Skin epidermis (tissue), 12 donors: ENCODE results near the gene CRADD.

Source experiments
- H3K27ac ChIP-seq, 21 experiments: fragments of 200-600 bp; sonication (generic) in 11 of 21; one replicate each; pipeline ENCODE4 v1.5.0; 2020; ENCODE audit warnings: mild to moderate bottlenecking in 3 of 21, inconsistent platforms in 2 of 21, moderate library complexity in 2 of 21
- H3K4me3 ChIP-seq, 7 experiments: fragments of 200-600 bp; sonication (generic) in 2 of 7; one replicate each; pipeline ENCODE4 v1.5.0; 2020; ENCODE audit warnings: inconsistent platforms in 2 of 7, mild to moderate bottlenecking in 2 of 7, moderate library complexity in 1 of 7

The CRADD gene

GRCh38 chr12:93824514-93825500, 147.6 kb downstream of the CRADD start:
- peak overlapping the region in 4 of 21 experiments; percentile 31 to 65 (median 44) for H3K27ac ChIP-seq

DNA sequence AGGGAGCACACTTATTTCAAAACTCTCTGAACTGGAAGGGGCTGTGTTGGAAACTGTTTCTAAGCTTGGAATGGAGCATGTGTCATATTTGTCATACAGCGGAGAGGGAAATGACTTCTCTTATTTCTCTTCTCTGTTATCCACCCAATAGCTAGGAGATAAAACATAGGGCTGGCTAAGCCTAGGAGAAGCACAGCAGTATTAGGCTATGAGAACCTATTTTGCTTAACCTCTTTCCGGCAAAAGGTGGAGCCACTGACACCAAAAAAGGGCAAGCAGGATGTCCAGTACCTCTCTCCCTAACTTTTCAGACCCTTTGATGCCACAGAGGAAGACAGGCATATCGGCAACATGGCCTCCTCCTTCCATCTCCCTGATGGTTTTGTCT, 148.3 kb downstream of the CRADD start:
- Histone ChIP-seq H3K27ac (peak overlapping the region in 9 of 21 experiments; percentile 21 to 70 (median 36)), H3K4me3 (no peak overlapping the region)

More at GRCh38 chr12:93824514-93825500, 147.6 kb downstream of the CRADD start:
- no peak overlapping the region for H3K4me3 ChIP-seq

GRCh38 chr12:93825931-93826555, 148.9 kb downstream of the CRADD start:
- Histone ChIP-seq H3K4me3 (no peak overlapping the region), H3K27ac (peak overlapping the region in 10 of 21 experiments; percentile 16 to 70 (median 34))

GRCh38 chr12:93827179-93827578, 150.0 kb downstream of the CRADD start:
- H3K4me3 ChIP-seq: no peak overlapping the region

GRCh38 chr12:93827669-93828068, 150.5 kb downstream of the CRADD start:
- Histone ChIP-seq H3K27ac (no peak overlapping the region), H3K4me3 (no peak overlapping the region)

More at GRCh38 chr12:93827179-93827578, 150.0 kb downstream of the CRADD start:
- H3K27ac ChIP-seq: no peak overlapping the region

DNA sequence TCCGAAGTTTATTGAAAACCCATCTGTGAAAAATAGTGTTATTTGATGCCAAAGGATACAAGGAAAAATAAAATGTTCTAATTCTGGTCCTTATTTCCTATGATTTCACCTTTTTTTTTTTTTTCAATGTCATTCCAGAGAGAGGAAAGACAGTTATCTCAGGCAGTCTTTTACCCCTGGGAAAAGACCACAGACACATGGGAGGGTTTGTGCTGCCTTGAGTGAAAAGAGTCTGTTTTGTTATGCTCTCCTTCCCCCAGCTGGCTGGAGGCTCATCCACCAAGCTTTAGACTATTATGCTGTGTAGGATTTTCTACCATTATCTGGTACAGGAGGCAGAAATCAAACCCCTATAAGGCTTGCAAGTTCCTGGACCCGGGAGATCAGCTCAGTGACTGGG, 151.8 kb downstream of the CRADD start:
- H3K4me3 ChIP-seq: no peak overlapping the region
- no peak overlapping the region for H3K27ac ChIP-seq

DNA sequence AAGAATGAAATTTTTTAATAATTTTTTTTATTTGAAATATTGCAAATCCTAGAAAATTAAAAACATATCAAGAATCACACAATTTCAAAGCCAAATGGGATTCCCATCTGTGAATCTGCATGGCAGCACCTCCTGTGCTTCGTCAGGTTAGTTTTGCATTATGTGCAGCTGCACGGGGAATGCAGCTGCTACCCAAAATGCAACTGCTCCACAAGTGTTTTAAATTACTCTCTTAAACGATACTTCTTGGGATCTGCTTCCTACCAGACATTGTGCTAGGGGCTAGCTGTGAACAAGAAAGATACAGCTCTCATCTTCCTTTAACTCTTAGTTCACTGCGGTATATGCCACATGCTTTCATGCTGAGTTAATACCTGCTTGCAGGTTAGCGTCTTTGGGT, 154.2 kb downstream of the CRADD start:
- H3K4me3 ChIP-seq: no peak overlapping the region
- H3K27ac ChIP-seq: peak overlapping the region in 1 of 21 experiments; percentile 23

DNA sequence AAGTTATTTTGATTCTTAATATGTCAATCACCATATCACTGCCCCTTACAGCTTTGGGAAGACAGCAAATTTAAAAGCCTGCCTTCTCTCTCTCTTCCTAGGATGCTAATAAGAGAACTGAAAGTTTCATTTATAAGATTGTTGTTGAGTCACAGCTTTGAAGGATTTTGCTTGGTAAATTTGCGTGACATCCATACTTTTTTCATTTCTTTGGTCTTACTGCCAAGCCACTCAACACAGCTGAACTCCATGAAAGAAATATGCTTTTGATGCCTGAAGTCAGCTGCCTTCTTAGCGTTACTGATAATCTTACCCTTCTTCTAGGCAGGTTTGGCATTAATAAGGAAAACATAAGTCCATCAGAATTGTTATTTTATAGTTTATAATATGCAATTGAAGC, 155.0 kb downstream of the CRADD start:
- peak overlapping the region in 2 of 21 experiments; percentile 23 to 33 for H3K27ac ChIP-seq
- H3K4me3 ChIP-seq: no peak overlapping the region

DNA sequence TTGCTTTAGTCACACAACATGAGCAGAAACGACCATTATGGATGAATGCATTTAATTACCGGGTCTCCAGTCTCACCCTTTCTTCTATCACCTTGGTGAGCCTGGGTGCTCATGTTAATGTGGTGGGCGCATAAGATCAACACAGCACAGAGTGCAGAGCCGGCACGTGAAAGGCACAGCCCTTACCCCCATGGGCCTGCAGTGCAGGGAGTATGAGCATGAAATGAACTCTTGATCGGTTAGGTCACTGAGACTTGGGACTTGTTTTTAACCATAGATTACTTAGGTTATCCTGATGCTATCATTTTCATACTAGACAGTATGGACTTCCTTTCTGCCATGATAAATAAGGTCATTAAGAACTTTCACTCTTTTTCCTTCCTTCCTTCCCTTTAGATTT, 156.8 kb downstream of the CRADD start:
- Histone ChIP-seq H3K4me3 (no peak overlapping the region), H3K27ac (no peak overlapping the region)

- Histone ChIP-seq H3K4me3 (no peak overlapping the region), H3K27ac (no peak overlapping the region)
These were observed 159.6 kb downstream of the CRADD start for GRCh38 chr12:93836620-93837260.

DNA sequence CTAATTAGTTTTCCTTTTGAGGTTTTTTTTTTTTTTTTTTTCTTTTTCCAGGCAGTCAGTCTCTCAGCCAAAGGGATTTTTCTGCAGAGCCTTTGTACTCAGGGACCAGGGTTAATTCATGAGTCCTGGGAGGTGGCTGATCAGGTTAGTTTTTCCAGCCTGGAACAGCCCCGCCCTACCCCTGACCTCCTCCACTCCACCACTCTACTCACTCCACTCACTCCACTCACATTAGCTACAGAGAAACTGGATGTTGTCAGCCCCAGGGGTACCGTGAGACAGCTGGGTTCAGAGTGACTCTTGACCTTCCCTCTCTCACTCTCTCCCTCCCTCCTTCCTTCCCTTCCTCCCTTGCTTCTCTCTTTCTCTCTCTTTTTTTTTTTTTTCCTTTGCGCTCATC, 161.0 kb downstream of the CRADD start:
- H3K4me3 ChIP-seq: no peak overlapping the region
- no peak overlapping the region for H3K27ac ChIP-seq

- no peak overlapping the region for H3K27ac ChIP-seq
- no peak overlapping the region for H3K4me3 ChIP-seq
These were observed 161.9 kb downstream of the CRADD start for GRCh38 chr12:93839064-93839463.

GRCh38 chr12:93841671-93842070, 164.5 kb downstream of the CRADD start:
- Histone ChIP-seq H3K4me3 (no peak overlapping the region), H3K27ac (no peak overlapping the region)

GRCh38 chr12:93844164-93844784, 167.1 kb downstream of the CRADD start:
- Histone ChIP-seq H3K27ac (no peak overlapping the region), H3K4me3 (no peak overlapping the region)

- H3K4me3 ChIP-seq: no peak overlapping the region
- no peak overlapping the region for H3K27ac ChIP-seq
These were observed 169.9 kb downstream of the CRADD start for GRCh38 chr12:93846936-93847516.

DNA sequence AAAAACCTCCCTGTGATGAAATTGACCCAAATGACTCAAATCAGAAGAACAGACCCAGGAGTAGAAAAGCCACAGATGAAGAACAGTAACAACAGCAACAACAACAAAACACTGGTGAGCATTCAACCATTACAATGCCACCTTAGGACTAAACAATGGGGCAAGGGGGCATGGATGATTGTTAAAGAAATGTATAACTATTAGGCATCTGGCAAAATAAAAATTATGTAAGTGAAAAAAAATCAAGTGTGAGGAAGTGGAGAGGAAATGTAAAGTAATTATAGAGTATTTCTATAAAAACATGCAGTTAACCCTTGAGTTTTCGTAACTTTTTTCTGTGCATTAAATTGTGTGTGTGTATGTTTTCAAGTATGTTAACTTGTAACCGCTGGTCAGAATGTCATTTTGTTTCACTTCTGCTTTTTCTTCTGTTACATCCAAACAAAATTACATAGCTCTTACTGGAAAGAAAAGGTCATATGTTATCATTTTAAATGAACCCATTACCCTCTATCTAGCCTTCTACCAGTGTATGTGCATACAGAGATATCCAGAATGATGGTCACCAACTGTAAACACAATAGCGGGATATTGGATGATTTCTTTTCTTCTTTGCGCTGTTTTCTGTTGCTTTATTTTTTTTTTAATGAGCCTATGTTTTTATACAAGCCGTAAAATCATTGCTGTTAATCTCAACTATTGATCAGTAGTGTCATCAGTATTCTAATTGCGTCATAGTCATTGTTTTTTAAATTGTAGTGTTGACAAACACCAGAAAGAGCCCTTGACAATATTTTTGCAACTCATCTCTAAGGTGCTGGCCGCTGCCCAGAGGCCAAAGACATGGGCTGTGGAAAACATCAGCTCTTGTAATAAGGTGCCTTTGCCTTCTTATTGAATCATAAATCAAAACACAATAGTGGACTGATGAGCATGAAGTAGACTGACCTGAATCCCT, 170.6 kb downstream of the CRADD start:
- Histone ChIP-seq H3K27ac (peak overlapping the region in 9 of 21 experiments; percentile 1 to 53 (median 32)), H3K4me3 (no peak overlapping the region)

DNA sequence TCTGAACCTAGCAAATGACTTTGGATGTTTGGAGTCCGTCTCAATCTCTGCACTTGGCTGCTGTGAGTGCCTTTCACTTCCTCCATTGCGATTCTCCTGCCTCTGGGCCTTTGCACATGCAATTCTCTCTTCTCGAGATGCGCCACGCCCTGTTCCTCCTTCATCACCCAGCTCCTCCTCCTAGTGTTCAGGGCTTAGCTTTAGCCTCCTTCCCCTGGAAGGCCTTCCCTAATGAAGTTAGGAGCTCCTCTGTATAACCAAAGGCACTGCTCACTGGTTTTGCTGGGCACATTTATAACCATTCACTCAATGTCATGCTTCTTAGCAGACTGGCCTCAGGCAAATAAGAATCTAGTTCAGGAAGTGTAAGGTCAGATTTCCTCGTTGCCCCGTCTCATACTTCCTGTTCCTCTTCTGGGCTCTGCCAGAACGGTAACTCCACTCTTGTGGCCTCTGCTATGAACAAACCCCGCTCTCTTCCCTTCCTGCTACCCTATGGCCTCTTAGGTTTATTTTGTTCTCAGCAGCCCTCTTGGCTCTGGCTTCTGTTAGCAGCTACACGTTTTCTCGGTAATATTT, 171.4 kb downstream of the CRADD start:
- Histone ChIP-seq H3K27ac (peak overlapping the region in 15 of 21 experiments; percentile 1 to 53 (median 35)), H3K4me3 (no peak overlapping the region)

GRCh38 chr12:93849946-93850345, 172.8 kb downstream of the CRADD start:
- Histone ChIP-seq H3K27ac (no peak overlapping the region), H3K4me3 (no peak overlapping the region)
